Tibial nerve (tissue), 4 donors: Measurements from ENCODE around the gene NEBL.

Source experiments
- CTCF ChIP-seq, 5 experiments: fragments of 200-600 bp in 3 of 5; fragments of 450-650 bp in 2 of 5; sonication (generic) in 3 of 5; IDR thresholded peaks; one replicate each; pipeline ENCODE4 v1.5.1; 2016 to 2019; ENCODE audit warnings: antibody characterized with exemption in 5 of 5, mild to moderate bottlenecking in 3 of 5, moderate library complexity in 2 of 5
- EP300 ChIP-seq, 2 donors: sonication (generic); formaldehyde crosslinking; IDR thresholded peaks; one replicate each; pipeline ENCODE4 v1.6.1; 2017; ENCODE audit warnings: antibody characterized with exemption in 2 of 2, mild to moderate bottlenecking in 1 of 2
- POLR2A ChIP-seq, 2 donors: fragments of 450-650 bp; IDR thresholded peaks; one replicate each; pipeline ENCODE4 v1.6.1; 2017; ENCODE audit warnings: antibody characterized with exemption in 2 of 2, mild to moderate bottlenecking in 2 of 2, moderate library complexity in 2 of 2

GRCh38 chr10:20890491-20891337 lies 6.4 kb downstream of the NEBL start:
- TF ChIP-seq CTCF (IDR thresholded peaks at IDR 0.05) (no peak), EP300 (IDR thresholded peaks at IDR 0.05) (no peak), POLR2A (IDR thresholded peaks at IDR 0.05) (no peak)
